HG03045 (cell line): Measurements from ENCODE around the gene C14orf132.

Experiments used
- ATAC-seq: cut with Tn5 transposase; IDR thresholded peaks from one replicate; pipeline ENCODE4 v1.9.1; 2021; ENCODE audit warnings: mild to moderate bottlenecking, moderate library complexity; ENCODE audit not compliant: unreplicated experiment

C14orf132 gene

DNA sequence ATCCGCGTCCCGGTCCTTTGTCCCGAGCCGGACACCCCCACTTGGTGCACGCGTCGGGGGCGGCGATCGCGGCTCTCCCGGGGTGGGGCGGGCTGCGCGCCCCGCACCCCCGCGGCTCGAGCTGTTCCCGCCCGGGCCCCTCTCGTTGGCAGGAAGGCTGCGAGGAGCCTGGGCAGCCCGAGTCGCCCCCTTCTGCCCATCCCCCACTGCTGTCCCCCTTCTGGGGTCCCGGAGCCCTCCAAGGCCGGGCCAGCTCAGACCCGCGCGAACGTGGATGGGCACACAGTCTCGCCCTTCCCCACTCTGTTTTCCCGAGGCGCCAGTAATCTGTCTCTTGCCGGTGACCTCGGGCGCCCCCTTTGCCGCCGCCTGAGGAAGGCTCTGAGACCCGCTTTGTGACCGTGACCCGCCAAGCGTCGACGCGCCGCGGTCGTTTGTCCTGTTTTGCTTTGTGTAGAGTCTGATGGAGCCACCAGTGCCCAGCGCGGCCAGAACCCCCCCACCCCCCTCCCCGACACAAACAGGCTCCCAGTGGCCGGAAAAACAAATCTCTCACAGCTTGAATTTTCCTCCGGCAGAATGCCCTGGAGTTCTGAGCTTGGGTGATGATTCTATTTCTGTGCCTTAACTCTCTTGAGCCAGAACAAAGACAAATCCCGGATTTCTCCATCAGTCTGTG lies 610 bp downstream of the C14orf132 start:
- no peak for ATAC-seq

DNA sequence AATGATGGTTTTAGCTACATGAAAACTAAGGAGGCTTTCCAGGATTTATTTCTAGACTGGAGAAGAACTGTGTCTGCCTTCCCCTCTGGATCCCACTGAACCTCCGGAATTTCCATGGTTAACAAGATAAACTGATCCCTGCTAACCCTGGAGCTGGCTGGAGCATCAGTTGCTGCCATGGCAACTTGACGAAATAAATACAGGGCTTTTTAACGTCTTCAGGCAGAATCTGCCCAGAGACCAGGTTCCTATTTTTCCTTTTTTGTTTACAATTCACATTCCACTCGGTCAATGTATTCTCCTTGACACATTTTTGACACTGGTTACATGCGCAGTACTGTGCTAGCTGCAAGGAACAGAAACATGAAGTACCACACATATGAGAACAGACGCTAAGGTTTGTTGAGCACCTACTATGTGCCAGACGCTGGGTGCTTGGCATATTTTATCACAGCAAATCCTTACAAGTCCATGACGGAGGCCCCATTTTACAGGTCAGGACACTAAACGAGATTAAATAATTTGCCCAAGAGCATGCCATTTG lies 1.7 kb downstream of the C14orf132 start:
- ATAC-seq = no peak

DNA sequence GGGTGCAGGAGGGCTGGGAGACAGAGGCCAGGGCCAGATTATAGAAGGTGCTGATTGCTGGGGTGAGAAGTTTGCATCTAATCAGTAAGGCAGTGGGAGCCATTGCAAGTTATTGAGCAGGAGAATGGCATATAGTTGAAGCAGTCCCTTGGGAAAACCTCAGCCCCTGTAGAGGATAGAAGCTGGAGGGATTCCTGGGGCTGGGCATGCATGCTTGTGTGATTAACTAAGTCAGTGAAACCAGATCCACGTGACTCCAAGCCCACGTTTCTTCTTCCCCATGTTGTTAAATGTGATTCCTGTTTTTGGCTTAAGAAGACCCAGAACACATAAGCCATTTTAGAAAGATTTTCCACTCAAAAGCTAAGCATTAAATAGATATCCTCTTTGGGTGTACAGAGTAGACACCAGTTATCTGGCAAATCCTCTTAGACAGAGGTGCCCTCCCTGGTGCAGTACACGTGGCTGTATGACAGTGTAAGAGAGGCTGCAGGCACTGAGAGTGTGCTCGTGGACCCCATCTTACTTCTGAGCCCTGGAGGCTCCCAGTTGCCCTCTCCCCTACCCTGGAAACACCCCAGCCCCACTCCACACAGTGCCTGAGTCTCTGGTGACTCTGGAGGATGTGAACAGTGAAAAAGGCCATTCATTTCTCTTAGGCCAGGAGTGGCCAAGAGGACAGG lies 3.2 kb downstream of the C14orf132 start:
- ATAC-seq = no peak

DNA sequence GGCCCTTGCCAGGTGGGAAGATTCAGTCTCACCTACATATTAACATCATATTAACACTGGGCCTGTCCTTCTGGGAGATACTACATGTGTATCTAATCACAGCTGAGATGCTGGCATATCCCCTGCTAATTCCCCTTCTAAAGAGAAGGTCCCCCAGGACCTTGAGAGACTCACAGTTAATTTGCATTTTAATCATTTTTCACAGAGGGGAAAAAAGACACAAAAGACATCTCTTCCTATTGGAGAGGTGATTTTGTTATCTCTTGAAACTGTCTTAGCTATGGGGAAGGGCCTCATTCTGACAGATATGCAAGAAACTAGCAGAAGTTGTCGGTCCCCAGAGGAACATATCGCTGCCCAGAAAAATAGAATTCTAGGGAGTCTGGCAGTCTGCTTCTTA lies 7.5 kb downstream of the C14orf132 start:
- no peak for ATAC-seq

DNA sequence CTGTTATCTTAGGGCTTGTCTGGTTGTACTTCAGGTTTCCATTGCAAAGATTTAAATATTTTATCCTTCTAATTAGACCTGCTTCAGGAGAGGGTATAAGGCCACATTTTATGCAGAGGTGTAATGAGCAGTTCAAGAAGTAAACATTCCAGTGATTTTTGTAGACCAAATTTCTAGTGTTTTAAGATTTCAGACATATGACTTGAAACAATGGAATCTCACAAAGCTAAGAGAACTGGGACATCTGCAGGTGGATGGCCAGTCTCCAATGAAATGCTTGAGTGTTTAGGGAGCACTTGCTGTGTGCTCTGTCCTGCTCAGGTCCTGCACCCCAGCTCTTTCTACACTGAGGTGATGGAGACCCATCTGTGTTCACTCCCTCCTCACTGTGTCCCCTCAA lies 7.9 kb downstream of the C14orf132 start:
- no peak for ATAC-seq

DNA sequence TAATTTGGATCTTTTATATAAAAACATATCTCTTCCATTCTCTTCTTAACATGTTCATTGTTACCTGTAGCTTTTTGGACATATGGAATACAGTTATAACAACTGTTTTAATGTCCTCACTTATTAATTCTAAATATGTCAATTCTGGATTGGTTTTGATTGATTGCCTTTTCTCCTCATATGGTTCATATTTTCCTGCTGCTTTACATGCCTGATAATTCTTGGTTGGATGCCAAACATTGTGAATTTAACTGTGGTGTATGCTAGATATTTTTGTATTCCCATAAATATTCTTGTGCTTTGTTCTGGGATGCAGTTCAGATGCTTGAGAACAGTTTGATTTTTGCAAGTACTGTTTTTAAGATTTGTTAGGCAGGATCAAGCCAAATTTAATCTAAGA lies 10.8 kb downstream of the C14orf132 start:
- ATAC-seq = no peak

DNA sequence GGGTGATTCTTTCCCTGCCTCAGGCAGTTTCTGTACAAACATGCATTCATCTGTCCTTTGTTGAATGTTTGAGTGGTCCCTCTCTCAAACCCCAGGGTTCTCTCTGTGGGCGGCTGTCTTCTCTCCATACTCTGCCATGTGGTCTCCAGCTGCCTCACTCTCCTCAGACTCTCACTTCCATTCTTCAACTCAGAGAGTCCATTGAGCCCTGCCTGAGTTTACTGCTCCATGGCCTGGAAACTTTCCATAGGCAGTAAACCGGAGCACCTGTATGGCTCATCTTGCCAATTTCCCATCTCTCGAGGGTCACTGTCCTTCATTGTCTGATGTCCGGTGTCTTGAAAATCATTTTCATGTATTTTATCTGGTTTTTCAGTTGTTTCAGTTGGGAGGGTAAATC lies 11.3 kb downstream of the C14orf132 start:
- ATAC-seq = no peak

DNA sequence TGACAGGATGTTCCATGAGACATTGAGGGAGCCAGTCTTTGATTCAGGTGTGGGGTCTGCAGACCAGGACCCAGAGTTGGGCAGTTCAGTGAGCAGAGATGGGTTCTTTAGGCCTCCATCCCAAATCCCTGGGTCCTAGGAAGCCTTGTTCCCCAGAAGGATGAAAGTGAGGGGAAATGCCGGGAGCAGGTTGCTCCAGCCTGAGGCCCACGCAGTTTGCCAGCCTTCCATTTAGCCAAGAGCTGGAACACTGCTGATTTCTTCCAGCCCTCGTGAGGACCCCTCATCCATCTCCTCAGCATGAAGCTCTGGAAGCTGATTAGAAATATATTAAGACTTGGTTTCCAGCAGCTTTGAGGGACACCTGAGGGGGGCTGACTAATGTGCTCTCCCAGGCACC lies 12.1 kb downstream of the C14orf132 start:
- ATAC-seq = no peak

DNA sequence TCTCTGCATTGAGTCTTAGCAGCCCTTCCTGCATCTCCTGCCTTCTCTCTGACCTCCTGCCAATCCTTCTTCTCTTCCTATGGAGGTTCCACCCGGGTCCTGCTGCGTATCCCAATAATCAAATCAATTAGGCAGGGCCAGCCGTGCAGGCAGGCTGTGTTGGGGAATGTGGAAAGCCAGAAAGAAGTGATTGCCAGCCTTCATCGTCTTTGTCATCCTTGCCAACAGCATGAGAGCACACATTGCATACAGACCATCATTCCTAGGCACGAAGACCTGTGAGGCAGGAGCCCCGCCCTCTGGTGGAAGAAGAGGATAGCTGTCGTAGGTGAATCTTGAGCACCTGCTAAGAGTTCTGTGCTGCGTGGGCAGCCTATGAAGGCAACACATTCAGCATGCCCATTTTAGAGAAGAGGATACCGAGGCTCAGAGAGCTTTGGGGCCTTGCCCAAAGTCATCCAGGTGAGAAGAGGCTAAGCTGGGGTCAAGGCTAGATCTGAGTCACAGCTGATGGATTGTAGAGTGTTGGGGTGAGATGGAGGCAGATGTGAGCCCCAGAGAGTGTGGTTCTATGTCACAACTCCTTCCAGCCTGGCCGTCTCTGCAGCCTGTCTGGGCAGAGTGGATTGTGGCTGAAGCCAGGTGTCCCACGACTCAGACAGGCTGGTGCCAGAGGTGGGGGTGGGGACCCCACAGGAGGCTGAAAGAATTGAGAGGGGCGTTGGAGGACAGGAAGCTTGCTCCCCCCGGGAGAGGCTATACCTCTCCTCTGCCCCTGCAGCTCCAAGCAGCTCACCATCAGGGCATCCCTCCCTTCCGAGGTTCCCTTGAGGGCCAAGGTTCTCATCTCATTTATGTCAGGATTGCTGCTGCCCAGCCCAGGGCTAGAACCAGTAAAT lies 12.7 kb downstream of the C14orf132 start:
- ATAC-seq = no peak

DNA sequence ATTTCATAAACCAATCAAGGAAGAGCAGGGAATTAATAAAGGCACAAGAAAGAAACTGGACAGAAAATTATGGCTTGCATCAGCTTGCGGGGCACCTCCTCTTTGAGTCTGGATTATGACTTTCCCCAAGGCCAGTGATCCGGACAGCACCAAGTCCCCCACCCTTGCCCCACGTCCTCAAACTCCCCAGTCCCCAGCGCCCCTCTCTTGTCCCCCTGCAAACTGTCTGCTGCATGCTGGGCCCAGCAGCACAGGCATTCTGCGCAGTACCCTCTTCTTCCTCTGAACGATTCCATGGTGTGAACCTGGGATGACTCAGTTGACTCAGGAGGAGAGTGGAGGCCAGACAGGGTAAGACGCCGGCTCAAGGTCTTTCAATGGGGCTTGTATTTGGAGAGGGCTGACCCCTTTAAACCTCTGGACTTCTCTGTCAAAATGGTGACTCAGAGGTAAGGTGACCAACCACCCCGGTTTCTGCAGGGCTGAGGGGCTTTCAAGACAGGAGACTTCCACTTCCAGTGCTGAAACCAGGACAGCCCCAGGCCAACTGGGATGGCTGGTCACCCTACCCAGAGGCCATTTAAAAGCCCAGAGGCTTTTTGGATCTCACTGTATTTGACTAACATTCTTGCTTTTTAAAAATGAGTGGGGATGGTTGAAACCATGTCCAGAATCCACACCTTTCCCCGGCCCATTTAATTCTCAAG lies 13.5 kb downstream of the C14orf132 start:
- ATAC-seq = no peak

DNA sequence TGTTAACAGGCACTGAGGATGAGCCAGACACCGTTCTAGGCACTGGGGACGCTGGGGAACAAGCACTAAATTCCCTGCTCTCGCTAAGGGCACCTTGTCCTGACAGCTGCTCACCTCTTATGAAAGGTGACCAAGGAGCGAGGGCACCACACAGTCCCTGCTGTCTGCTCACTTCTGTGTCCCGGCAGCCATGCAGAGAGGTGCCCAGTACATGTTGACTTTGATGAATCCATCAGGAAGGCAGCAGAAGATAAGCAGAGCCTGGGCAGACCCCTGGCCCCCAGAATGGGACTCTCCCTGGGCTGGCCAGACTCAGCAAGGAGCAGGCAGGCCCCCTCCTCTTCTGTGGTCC lies 14.1 kb downstream of the C14orf132 start:
- no peak for ATAC-seq

DNA sequence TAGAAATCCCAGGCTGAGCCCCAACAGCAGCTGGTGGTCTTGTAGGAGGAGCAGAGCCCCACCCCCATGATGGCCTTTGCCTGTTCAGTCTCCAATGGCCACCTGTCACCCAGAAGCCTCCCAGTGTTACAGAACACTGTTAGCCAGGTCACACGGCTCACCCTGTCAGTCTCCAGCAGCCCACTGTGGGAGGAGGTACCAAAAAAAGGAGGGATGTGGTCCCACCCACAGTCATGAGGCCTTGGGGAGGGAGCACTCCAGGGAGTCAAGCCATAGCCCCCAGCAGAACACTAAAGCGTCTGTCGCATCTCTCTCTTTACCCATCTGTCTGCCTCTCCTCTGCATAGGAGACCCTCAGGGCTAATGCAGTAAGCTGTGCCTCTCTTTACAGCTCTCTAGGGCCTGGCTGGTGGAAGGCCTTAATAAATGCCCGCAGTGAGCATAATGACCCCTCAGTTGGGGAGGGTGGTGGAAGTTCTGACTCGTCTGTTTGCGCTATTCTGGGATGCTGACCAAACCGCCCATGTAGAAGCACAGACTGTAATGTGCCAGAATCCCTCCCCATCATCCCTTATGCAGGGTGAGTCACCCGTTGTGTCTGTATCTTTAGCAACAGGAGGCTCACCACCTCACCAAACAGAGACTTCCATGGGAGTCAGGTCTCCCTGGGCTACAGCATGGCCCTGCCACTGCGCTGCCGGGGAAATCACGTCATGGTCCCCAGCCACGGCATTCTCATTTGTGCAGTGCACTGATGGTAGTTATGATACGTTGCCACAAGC lies 14.6 kb downstream of the C14orf132 start:
- no peak for ATAC-seq

DNA sequence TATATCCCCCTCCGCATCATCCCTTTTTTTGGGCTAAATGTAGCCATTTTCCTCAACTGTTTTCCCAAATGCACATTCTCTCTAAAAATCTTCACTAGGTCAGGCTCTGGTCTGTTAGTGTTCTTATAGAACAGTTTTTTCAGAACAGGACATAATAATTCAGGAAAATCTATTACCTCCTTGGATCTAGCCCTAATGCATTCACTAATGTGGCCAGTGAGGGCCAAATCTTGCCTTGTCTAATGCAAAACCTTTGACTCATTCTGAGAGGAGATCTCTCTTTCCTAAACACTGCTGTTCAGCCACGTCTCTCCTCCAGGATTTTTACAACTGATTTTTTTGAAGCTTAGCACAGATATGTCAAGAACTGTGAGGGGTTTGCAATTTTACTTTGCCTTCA lies 15.5 kb downstream of the C14orf132 start:
- no peak for ATAC-seq

DNA sequence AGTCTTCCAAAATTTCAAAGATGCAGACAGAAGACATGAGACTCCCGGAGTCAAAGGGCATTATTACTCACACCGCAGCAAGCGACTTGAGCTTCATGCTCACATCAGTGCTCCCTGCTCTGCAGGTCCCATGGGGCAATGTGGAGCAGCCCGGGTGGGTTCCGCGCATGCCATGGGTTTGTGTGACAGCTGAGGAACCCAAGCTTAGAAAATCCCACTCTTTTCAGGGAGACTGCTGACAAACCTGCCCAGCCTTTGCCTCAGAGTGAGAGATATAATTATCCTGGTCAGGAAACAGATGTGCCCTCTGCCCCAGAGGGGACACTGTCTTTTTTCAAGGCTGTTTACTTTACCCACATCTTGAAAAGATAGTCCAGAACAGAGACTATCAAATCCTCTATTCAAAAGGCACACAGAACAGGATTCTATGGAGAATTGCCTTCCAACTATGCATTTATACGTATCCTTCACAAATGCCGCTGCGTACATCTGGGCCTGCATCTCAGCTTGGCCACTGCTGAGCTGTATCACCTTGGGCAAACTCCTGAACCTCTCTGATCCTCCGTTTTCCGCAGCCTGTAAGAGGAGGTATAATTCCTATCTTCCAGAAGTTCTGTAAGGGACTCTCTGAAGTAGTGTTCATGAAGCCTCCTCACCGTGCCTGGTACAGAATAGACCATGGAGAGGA lies 16.0 kb downstream of the C14orf132 start:
- ATAC-seq = no peak

DNA sequence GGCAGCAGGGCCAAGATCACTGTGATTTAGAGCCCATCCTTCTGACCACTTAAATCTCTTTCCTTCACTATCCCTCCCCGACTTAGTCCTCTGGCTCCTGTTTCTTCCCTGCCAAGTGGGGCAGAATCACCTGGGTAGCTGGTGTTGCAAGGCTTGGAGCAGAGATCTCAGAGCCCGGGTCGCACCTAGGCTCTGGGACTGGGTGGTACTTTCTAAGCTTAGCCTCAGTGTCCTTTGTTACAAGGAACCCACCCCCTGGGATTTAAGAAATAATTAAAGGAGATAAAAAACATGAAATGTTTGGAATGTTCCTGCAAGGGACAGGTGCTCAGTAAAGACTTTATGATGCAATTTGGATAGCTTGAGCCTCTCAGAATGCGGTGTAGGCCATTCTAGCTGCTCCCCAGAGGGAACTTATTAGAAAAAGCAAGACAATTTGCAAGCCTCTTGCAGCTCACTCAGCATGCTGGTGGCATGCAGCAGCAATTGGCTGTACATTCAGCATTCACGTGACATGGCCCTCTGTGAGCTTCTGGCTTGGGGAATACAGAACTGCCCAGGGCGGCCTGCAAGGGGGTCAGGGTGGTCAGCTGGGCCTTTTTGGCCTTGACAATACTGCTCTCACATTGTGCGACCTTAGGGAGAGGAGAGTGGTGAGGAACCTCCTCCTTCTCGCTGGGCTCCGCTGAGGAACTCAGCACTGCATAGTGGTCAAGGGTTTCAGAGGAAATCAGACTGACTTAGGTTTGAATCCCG lies 16.8 kb downstream of the C14orf132 start:
- ATAC-seq = no peak

DNA sequence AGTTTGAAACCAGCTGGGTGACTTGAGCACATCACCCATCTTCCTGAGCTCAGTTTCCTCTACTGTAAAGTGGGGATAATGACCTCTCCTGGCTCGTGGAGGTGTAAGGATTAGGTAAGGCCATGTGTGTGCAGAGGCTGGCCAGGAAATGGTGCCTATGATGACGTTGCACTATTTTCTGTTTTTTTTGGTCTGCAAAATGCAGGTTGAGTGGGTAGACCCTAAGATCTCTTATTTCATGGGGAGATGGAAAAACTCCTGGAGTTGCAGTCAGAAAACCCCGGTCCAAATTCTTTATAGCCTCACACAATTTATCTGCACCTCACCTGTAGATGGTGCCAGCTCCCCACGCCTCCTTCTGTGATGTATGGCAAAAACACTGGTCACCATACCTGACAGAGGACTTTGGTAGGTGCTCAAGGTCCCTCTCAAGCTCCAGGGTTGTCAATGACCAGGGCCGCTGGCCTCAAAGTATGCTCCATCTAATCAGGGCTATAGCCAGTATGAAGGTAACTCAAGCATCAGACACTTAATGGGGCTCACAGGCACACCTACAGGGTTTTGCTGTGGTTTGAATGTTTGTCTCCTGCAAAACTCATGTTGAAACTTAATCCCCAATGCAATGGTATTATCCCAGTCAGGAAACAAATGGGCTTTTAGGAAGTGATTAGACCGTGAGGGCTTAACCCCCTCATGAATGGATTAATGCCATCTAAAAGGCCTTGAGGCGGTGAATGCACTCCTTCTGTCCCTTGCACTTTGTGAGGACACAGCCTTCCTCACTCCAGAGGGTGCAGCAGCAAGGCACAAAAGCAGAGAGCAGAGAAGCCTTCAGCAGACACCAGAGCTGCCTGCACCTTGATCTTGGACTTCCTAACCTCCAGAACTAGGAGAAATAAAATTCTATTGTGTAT lies 17.6 kb downstream of the C14orf132 start:
- no peak for ATAC-seq

DNA sequence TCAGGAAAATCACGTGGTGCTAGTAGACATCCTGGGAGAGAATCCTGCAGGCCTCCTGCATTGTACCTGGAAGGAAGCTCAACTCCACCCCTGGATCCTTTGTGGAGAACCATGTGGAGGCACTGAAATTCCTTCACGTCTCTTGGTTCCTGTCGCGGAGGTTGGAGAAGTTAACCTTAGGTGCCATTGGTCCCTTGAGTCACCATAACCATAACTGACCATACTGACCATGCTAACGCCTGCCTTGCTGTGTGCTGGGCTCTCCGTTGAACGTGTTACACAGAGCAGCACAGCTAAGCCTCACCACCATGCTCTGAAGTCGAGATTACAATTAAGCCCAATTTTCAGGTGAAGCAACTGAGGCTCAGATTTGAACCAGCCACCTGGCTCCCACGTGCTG lies 18.6 kb downstream of the C14orf132 start:
- no peak for ATAC-seq
